HUES6 (cell line): ENCODE results near the gene DENND1C.
A peak's percentile ranks its signal among the peaks of the same experiment; 100 is the strongest.

ENCODE experiments used
- H3K27ac ChIP-seq: 2 replicates; pipeline ENCODE4 v1.7.0; 2013; ENCODE audit warnings: low read depth, mild to moderate bottlenecking, low read length, inconsistent platforms
- H3K27me3 ChIP-seq: 2 replicates; pipeline ENCODE4 v1.6.1; 2013; ENCODE audit warnings: low read length; ENCODE audit not compliant: control insufficient read depth, insufficient read depth
- H3K36me3 ChIP-seq: 2 replicates; pipeline ENCODE4 v1.6.1; 2013; ENCODE audit warnings: low read length; ENCODE audit not compliant: control insufficient read depth, insufficient read depth
- H3K4me1 ChIP-seq: 2 replicates; pipeline ENCODE4 v1.6.1; 2013; ENCODE audit warnings: low read length; ENCODE audit not compliant: control insufficient read depth, insufficient read depth
- H3K4me3 ChIP-seq: 2 replicates; pipeline ENCODE4 v1.5.1; 2013; ENCODE audit warnings: low read depth, low read length
- H3K9ac ChIP-seq: one replicate; pipeline ENCODE4 v1.6.1; 2013; ENCODE audit warnings: mild to moderate bottlenecking, low read length
- H3K9me3 ChIP-seq: 2 replicates; pipeline ENCODE4 v1.6.1; 2013; ENCODE audit warnings: low read depth, low read length; ENCODE audit not compliant: control insufficient read depth, insufficient read depth

DENND1C gene, protein sequence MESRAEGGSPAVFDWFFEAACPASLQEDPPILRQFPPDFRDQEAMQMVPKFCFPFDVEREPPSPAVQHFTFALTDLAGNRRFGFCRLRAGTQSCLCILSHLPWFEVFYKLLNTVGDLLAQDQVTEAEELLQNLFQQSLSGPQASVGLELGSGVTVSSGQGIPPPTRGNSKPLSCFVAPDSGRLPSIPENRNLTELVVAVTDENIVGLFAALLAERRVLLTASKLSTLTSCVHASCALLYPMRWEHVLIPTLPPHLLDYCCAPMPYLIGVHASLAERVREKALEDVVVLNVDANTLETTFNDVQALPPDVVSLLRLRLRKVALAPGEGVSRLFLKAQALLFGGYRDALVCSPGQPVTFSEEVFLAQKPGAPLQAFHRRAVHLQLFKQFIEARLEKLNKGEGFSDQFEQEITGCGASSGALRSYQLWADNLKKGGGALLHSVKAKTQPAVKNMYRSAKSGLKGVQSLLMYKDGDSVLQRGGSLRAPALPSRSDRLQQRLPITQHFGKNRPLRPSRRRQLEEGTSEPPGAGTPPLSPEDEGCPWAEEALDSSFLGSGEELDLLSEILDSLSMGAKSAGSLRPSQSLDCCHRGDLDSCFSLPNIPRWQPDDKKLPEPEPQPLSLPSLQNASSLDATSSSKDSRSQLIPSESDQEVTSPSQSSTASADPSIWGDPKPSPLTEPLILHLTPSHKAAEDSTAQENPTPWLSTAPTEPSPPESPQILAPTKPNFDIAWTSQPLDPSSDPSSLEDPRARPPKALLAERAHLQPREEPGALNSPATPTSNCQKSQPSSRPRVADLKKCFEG

DNA sequence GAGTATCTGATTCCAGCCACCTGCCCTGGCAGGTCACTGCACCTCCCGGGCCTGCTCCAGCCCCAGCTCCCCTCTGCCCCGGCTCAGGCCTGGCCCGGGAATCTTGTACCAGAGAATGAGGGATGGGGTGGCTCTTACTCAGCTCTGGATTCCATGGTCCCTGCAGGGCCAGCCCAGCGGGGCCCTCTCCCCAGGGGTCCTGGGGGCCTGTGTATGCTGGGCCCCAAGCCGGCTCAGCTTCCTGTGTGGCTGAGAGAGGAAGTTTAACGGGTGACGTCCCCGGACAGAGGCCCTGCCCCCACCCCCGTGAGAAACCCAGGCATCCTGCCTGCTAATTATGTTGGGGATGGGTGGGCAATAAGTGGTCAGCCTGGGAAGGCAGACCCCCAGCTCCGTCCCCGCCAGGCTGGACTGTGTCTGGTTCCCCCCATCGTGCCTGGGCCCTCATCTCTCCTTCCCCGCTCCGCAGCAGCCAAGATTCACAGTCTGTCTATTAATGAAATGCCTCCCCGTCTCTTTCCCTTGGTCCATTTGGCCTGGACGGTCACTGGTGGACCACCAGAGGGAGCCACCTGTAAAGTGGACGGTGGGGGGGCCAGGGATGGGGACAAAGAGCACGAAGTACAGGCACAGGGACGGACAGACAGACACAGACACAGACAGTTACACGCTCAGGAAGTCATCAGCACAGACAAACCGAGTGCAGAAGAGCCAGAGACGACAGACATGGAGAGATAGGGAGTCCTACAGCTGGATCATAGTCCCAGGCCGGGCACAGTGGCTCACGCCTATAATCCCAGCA lies at the start of gene DENND1C:
DENND1C (minus strand) TSS at position 247 of the 802 bp plus-strand sequence; CDS start at position 155, 92 bp downstream.
- H3K4me1 ChIP-seq = peaks cover 19% of the 10 kb centered on the region
- no peak within 1 kb of the TSS for H3K9ac ChIP-seq
- H3K4me3 ChIP-seq = no peak within 1 kb of the TSS
- H3K9me3 ChIP-seq = no peaks in the 10 kb centered on the region
- H3K36me3 ChIP-seq = no peaks in the 10 kb centered on the region
- no peaks in the 10 kb centered on the region for H3K27me3 ChIP-seq
- no peak within 1 kb of the TSS for H3K27ac ChIP-seq

DNA sequence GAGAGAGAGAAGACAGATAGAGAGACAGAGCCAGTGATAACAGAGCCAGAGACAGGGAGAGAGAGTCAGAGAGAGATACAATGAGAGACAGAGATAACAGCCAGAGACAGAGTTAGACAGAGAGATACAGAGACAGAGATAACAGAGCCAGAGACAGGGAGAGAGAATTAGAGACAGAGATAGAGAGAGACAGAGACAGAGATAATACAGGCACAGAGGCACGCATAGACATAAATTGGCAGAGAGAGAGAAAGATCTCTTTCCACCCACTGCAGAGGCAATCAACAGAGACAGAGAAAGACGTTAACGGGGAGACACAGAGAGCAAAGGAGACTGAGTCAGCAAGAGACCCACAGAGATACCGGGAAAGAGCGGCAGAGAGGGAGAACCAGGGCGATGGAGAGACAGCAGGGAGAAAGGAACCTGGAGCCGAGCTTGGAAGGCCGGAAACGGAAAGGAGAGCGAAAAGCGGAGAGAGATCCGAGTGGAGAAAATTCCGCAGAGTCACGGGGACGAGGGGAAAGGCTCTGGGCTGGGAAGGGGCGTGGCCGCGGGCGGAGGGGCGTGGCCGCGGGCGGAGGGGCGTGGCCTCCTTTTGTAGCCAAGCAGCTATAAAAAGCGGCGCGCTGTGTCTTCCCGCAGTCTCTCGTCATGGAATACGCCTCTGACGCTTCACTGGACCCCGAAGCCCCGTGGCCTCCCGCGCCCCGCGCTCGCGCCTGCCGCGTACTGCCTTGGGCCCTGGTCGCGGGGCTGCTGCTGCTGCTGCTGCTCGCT lies 49.0 kb upstream of the DENND1C start, which contains the start of gene TNFSF9:
TNFSF9 (plus strand) TSS at position 641 of the 777 bp plus-strand sequence; CDS start at position 652, 11 bp downstream.
- Histone ChIP-seq H3K27me3 (peaks cover 48% of the 10 kb centered on the region), H3K27ac (peak within 1 kb of the TSS; percentile 24; the same call in 1 of the 2 replicates), H3K4me3 (peak within 1 kb of the TSS; percentile 63), H3K36me3 (peaks cover 4% of the 10 kb centered on the region; the same call in 1 of the 2 replicates), H3K4me1 (peaks cover 33% of the 10 kb centered on the region), H3K9me3 (no peaks in the 10 kb centered on the region), H3K9ac (peak within 1 kb of the TSS; percentile 80)

DNA sequence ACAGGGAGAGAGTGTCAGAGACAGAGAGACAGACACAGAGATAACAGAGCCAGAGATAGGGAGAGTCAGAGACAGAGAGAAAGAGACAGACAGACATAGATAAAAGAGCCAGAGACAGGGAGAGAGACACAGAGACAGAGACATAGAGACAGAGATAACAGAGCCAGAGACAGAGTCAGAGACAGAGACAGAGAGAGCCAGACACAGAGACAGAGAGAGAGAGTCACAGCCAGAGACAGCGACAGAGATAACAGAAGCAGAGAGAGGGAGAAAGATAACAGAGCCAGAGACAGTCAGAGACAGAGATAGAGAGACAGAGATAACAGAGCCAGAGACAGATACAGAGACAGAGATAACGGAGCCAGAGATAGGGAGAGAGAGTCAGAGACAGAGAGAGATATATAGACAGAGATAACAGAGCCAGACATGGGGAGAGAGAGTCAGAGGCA lies 48.4 kb upstream of the DENND1C start:
- peak overlapping the region; percentile 63; the same call in 1 of the 2 replicates for H3K4me3 ChIP-seq
- H3K27me3 ChIP-seq = peaks cover 47% of the 10 kb centered on the region
- H3K27ac ChIP-seq = no peak overlapping the region
- no peaks in the 10 kb centered on the region for H3K9me3 ChIP-seq
- peak overlapping the region; percentile 70 for H3K9ac ChIP-seq
- peaks cover 33% of the 10 kb centered on the region for H3K4me1 ChIP-seq
- no peaks in the 10 kb centered on the region; the same call in 1 of the 2 replicates for H3K36me3 ChIP-seq

DNA sequence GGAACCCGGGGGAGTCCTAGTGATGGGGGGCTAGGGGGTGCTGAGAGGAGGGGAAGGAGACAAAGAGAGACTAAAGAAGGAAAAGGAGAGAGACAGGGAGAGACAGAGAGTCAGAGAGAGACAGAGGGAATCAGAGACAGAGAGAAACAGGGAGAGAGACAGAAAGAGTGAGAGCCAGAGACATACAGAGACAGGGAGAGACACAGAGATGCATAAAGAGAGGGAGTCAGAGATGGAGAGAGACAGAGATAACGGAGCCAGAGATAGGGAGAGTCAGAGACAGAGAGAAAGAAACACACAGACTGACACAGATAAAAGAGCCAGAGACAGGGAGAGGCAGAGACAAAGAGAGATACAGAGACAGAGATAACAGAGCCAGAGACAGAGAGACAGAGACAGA lies 47.8 kb upstream of the DENND1C start:
- Histone ChIP-seq H3K4me1 (peaks cover 31% of the 10 kb centered on the region), H3K9me3 (no peaks in the 10 kb centered on the region), H3K9ac (no peak overlapping the region), H3K27ac (no peak overlapping the region), H3K27me3 (peaks cover 41% of the 10 kb centered on the region), H3K36me3 (no peaks in the 10 kb centered on the region), H3K4me3 (no peak overlapping the region)

DNA sequence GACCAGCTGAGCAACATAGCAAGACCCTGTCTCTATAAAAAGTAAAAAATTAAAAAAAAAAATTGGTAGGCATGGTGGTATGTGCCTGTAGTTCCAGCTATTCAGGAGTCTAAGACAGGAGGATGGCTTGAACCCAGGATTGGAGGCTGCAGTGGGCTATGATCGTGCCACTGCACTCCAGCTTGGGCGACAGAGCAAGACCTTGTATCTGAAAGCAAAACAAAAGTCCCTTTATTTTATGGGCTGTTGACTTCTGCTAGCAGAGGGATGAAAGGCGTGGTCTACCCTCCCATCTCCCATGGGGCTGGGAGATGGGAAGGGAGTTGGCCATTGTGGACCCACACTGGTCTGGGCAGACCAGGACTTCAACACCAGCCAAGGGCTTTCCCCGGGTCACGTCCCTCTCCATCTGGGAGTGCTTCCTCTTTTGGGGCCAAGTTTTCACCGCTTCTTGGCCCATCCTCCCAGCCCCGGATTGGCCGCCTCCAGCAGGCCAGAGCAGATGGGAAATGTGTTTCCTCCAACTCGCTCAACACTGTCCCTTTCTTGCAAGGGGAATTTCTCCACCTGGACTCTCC lies 47.0 kb upstream of the DENND1C start:
- H3K9ac ChIP-seq = no peak overlapping the region
- no peaks in the 10 kb centered on the region for H3K36me3 ChIP-seq
- H3K9me3 ChIP-seq = no peaks in the 10 kb centered on the region
- no peak overlapping the region for H3K27ac ChIP-seq
- peaks cover 37% of the 10 kb centered on the region for H3K27me3 ChIP-seq
- peaks cover 31% of the 10 kb centered on the region for H3K4me1 ChIP-seq
- H3K4me3 ChIP-seq = no peak overlapping the region

DNA sequence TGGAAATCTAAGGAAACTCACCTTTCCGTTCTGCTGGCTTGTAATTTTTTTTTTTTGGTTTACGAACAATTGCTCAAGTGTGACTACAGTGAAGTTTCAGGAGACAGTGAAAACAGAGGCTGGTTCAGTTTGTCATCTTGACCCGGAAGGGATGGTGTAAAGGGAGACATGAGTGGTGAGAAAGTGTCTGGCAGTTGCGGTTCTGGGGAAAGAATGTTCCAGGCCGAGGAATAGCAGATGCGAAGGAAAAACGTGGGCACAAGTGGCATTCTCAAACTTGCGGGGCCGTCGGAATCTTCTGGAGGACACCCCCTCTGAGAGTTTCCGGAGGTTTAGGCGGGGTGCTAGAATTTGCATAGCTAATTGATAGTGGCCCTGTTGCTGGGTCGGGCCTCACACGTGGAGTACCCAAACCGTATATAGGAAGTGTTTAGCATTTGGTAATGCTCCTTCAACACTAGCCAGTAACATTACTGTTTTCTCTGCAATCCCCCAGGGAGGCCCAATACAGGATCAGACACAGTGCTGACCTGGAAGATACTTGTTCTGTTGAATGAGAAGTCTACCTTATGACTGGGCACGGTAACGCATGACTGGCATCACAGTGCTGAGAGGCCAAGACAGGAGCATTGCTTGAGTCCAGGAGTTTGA lies 46.4 kb upstream of the DENND1C start:
- Histone ChIP-seq H3K4me1 (peaks cover 31% of the 10 kb centered on the region), H3K27me3 (peaks cover 37% of the 10 kb centered on the region), H3K9ac (no peak overlapping the region), H3K27ac (no peak overlapping the region), H3K36me3 (no peaks in the 10 kb centered on the region), H3K9me3 (no peaks in the 10 kb centered on the region), H3K4me3 (no peak overlapping the region)

DNA sequence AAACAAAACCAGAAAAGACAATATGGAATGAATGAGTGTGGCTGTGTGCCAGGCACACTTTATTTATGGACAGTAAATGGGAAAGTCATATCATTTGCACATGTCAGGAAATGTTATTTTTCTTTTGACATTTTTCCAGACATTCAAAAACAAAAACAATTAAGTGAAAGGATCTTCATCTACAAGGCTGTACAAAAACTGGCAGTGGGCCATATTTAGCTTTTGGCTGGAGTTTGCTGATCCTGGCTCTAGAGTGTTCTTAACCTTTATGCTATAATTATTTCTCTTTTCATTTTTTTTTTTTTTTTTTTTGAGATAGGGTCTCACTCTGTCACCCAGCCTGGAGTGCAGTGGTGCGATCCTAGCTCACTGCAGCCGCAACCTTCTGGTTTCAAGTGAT lies 42.7 kb upstream of the DENND1C start:
- Histone ChIP-seq H3K36me3 (no peaks in the 10 kb centered on the region), H3K9me3 (no peaks in the 10 kb centered on the region), H3K27me3 (peaks cover 2% of the 10 kb centered on the region; the same call in 1 of the 2 replicates), H3K4me3 (no peak overlapping the region), H3K9ac (no peak overlapping the region), H3K4me1 (peaks cover 21% of the 10 kb centered on the region), H3K27ac (no peak overlapping the region)

DNA sequence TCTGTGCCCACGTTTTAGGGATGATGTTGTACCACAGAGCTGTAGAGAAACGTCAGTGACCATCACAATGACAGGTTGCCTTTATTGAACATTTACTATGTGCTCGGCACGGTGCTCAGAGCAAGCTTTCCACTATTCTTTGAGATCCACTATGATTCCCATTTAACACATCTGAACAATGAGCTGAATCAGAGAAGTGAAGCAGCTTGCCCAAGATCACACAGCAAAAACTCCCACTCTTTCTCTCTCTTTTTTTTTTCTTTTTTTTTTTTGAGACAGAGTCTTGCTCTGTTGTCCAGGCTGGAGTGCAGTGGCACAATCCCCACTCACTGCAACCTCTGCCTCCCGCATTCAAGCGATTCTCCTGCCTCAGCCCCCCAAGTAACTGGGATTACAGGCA lies 41.1 kb upstream of the DENND1C start:
- Histone ChIP-seq H3K9me3 (no peaks in the 10 kb centered on the region), H3K9ac (no peak overlapping the region), H3K27me3 (no peaks in the 10 kb centered on the region), H3K4me3 (no peak overlapping the region), H3K4me1 (peaks cover 12% of the 10 kb centered on the region), H3K36me3 (no peaks in the 10 kb centered on the region), H3K27ac (no peak overlapping the region)

DNA sequence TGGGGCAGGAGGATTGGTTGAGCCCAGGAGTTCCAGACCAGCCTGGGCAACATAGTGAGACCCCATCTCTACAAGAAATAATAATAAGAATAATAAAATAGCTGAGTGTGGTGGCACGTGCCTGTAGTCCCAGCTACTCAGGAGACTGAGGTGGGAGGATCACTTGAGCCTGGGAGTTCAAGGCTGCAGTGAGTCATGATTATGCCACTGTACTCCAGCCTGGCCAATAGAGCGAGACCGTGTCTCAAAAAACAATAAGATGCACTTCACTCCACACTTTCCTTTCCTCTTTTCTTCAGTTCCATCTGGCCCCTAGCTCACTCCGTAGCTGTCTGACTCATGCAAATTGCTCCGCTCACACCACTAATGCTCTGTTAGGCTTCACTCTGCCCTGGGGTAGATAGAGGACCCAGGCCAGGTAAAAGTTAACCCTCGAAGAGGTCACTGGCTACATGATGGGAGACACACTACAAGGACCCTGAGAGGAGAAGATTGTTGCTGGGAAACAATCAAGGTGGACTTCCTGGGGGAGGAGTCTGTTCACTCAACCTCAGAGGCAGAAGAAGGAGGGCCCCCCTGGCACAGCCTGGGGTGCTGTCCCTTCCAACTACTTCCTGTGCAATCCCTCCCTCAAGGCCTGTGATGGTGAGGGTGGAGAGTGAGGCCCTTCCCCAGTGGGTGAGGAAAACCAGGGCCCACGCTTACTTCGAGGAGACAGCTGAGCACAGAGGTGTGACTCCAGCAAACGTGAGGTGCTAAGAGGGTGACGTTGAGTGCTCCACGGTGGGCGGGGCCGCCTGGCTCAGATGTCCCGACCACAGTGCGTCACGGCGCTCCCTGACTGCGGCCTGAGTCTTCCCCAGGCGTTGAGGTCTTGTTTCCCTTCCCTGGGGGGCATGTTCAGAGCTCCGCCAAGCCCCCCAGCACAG lies 40.4 kb upstream of the DENND1C start:
- Histone ChIP-seq H3K27ac (no peak overlapping the region), H3K9ac (no peak overlapping the region), H3K4me3 (no peak overlapping the region), H3K9me3 (no peaks in the 10 kb centered on the region), H3K27me3 (no peaks in the 10 kb centered on the region), H3K36me3 (no peaks in the 10 kb centered on the region), H3K4me1 (peaks cover 15% of the 10 kb centered on the region)
